ENCODE results near the gene AHI1.
"Not testable (repeated sequence)": the region's sequence is repeated elsewhere in the genome, so short reads cannot be mapped to it uniquely, and the experiment has no call there.

The AHI1 gene

GRCh38 chr6:135505222-135505621, 7.7 kb upstream of the AHI1 start:
- no peak for DNase-seq

GRCh38 chr6:135504734-135505133, 7.2 kb upstream of the AHI1 start:
- DNase-seq, result no peak

DNA sequence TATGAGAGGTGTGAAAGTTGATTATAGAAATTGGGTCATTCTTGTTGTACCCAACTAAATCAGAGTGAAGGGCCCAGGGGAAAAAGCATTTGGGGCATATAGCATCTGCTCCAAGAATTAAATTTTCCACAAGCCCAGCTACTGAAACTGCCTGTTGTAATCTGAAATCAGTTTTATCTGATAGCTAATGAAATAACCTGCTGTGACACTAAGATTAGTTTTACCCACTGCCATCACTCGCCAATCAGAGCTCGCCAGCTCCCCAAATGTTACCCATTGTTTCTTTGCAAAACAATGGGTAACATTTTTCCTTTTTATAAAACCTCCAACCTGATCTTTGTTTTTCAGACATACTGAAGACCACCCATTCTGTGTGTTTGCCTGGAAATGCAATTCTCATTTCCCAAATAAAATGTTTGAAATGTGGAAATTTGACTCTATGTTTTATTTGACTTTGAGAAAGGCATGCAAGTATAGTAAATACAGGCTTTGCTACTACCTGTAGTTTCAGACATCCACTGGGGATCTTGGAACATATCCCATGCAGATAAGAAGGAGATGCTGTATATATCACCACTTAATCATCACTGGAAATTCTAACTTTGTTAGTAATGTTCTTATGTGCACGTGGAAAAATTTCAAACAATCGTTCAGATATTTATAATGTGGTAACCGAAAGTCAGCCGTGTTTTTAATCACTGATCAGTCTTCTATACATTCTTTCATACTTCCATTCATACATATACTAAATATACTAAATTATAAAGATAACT, 6.3 kb upstream of the AHI1 start:
- no peak for DNase-seq

DNA sequence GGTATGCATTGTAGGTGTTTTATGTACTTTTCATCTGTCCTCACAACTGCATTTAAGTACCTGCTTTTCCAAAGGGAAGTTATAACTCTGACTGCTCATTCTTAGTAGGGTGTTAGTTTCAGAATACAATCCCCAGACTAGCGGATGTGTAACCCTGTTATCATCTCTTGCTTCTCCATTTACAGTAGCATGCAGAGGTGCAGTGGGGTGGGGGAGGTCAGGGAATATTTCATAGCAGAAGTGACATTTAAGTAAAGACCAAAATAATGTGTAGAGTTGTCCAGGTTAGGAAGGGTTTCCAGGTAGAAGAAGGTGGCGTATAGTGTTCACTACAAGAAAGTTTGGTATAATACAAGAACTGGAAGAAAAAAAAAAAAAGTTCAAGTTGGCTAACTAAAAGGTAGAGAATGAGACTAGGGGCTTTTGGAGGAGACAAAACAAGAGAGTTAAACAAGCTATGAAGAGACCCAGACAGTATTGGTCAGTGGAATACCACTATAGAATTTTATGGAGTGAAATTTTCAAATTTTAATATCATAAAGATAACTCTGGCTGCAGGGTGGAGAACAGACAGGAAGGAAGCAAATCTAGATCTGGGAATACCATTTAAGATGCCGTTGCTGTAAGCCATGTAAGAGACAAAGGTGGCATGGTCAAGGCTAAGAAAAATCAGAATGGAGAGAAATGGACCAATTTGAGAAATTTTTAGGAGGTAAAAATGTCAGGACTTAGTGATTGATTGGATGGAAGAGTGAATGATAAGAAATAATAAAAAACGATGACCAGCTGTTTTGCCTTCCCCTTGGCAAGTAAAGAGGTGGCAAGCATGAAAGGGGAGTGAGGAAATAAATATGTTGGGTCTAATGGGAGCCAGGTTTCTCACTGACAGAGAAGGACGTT, 2.2 kb upstream of the AHI1 start:
- no peak for DNase-seq

- DNase-seq, result peak; percentile 56
Measured at GRCh38 chr6:135498185-135498841, 773 bp upstream of the AHI1 start.

DNA sequence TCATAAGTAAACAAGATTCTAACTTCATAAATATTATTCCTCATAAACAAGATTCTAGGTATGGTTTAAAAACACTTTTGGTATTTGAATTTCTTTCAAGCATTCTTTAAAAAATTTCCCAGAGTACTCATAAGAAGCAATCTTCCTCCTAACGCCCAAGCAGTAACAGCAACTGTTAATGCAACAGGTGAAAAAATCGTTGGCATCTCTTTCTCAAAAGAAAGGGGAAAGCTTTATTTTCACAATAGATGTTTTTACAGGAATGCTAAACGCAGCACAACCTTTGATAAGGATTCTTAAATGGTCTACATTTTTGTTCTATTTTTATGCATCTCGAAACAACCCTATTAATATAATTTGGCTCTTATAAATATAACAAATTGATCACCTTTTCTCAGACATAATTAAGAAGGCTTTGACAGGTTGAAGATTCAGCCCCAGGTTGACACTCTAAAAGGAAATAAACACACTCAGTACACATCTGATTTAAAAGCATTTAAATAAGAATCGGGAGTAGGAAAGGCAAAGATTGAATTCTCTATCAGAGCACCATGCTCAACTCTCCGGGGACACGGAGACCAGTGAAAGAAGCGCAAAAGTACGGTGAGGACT, 634 bp downstream of the AHI1 start:
- DNase-seq, result no peak

DNA sequence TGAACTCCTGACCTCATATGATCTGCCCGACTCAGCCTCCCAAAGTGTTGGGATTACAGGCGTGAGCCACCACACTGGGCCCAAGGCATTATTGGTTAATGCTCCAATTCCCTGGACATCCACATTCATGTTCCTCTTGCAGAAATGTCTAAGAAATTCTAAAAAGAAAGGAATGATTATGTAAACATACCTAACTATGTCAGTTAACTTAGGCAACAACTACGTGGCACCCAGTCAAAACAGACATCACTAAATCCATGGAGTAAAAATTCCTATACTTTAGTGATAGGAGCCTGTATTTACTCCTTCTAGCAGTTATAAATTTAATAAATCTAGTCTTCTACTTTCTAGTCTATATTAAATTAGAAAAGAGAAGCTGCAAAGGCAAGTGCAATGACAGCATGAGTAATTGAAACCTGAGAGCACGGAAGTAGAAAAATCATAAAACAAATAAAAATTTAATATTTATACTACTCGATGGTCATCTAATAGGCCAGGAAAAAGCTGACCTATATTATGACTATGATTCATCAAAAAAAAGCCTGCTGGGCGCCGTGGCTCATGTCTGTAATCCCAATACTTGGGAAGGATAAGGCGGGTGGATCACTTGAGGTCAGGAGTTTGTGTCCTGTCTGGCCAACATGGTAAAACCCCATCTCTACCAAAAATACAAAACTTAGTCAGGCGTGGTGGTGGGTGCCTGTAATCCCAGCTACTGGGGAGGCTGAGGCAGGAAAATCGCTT, 4.2 kb downstream of the AHI1 start:
- DNase-seq, result no peak

GRCh38 chr6:135490381-135490780, 7.2 kb downstream of the AHI1 start:
- no peak for DNase-seq

DNA sequence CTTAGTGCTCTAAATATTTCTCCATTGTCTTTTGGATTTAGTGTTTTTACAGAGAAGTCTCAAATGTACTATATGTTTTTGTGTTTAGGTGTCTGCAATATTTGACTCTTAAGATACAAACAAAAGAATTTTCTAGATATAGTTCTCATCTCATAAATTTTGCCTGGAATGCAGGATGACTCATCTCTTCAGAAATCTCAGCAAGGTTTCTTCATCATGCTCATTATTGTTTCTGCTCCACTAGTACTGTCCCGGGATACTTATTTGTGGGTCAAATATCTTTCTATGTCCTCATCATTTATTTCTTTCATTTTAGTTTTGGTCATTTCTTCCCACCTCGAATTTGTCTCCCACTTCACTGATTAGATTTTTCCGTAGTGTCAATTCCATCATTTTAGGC, 9.5 kb downstream of the AHI1 start:
- no peak for DNase-seq

DNA sequence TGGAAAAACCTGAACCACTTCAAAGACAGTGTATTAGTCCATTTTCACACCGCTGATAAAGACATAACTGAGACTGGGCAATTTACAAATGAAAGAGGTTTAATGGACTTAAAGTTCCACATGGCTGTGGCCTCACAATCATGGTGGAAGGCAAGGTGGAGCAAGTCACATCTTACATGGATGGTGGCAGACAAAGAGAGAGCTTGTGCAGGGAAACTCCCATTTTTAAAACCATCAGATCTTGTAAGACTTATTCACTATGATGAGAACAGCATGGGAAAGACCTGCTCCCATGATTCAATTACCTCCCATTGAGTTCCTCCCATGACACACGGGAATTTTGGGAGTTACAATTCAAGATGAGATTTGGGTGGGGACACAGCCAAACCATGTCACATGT, 13.6 kb downstream of the AHI1 start:
- not testable (repeated sequence) for DNase-seq

GRCh38 chr6:135481783-135482369, 15.7 kb downstream of the AHI1 start:
- no peak for DNase-seq

- DNase-seq, result no peak
Measured at GRCh38 chr6:135479601-135480000, 17.9 kb downstream of the AHI1 start.

DNA sequence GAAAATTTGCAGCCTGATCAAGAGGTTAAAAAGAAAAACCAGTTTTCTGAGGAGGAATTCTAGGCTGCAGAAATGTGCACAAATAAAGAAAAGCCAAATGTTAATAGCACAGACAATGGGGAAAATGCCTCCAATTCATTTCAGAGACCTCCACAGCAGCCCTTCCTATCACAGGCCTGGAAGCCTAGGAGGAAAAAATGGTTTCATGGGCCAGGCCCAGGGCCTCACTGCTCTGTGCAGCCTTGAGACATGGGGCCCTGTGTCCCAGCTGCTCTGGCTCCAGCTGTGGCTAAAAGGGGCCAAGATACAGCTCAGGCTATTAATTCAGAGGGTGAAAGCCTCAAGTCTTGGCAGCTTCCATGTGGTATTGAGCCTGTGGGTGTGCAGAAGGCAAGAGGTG, 18.9 kb downstream of the AHI1 start:
- no peak for DNase-seq

GRCh38 chr6:135475292-135475886, 22.2 kb downstream of the AHI1 start:
- DNase-seq, result no peak

DNA sequence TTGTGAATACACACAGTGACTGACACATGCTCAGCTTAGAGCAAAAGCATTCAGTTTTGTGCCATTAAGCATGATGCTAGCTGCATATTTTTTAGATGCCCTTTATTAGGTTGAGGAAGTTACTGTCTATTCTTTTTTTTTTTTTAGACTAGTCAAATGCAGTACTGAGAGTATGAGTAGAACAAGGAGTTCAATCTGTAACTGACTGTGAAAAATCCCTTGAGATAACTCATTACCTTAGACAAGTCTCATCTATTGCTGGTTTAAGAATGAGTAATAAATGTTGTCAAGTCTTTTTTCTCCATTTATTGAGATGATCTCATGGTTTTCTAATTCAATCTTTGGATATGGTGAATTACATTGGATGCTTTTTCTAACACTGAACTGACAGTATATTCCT, 23.2 kb downstream of the AHI1 start:
- no peak for DNase-seq

- no peak for DNase-seq
Measured at GRCh38 chr6:135465903-135466302, 31.6 kb downstream of the AHI1 start.

DNA sequence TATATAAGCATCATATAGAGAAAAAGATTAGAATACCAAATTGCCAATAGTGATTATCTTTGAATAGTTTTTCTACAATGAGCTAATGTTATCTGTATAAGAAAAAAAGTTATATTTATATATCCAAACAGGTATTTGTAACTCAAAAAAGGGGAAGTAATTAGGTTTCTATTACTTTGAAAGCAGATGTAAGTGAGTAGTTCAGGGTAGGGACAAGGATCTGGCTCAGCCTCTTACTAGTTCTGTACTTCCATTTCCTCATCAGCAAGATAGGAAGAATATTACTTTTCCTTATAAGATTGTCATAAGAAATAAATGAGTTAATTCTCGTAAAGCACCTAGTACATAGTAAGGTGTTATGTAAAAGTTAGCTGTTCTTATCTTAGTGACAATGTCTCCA, 32.2 kb downstream of the AHI1 start:
- DNase-seq, result no peak

GRCh38 chr6:135464634-135465033, 32.9 kb downstream of the AHI1 start:
- no peak for DNase-seq

DNA sequence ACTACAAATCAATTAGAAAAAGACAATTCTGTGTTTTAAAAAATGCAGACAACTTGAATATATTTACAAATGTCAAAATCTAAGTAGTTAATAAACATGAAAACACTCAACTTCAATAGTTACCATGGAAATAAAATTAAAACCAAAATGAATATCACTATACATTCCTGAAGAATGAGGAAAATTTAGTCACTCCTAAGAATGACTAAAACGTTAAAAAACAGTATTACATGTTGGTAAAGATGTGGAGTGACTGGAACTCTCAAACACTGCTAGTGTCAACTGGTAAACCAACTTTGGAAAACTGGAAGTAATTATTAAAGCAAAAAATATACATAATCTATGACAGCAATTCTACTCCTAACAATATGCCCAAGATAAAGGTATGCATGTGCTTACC, 36.3 kb downstream of the AHI1 start:
- no peak for DNase-seq

- no peak for DNase-seq
Measured at GRCh38 chr6:135458051-135458450, 39.5 kb downstream of the AHI1 start.

DNA sequence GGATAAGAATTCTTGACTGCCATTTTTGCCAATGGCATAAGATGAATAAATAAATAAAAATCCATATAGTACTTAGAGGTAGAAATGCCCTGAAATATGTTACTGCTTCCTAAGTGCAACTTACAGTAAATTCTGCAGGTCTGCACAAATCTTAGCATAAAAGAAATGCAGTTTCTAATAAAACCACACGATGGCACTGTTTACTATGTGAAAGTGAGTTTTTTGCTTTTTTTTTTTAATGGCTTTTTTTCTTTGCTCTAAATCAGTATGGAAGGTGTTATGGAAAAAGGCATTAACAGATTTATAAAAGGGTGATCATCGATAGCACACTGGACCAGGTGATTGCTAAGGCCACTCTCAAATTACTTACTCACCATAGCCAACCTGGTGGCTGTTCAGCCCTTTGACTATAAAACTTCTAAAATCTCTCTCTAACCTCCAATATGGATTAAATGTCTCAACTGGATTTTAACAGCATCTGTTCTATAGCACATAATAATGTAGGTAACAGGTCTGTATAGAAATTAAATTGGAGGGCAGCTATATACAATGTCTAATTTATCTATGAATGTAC, 45.8 kb downstream of the AHI1 start:
- peak; percentile 33 for DNase-seq

All from NCI-H1436 (cell line).